HG02588 (cell line): ENCODE data around the gene PSMA3.

Experiments used
- ATAC-seq: cut with Tn5 transposase; IDR thresholded peaks from one replicate; pipeline ENCODE4 v1.9.1; 2021; ENCODE audit warnings: mild to moderate bottlenecking, moderate library complexity; ENCODE audit not compliant: unreplicated experiment

PSMA3 gene

DNA sequence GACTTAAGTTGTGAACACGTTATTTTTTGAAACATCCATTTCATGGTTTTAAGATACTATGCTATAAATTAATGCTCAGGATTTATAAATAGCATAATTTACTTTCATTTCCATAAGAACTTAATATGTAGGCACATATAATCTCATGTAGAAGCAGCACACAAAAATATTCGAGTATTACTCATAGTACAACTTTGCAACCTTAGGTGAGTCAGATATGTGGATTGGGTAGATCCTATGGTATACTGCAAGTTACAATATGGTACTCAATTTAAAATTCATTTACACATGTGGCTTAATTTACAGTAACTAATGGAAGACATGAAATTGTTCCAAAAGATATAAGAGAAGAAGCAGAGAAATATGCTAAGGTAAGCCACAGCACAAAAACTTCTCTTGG, 26.0 kb downstream of the PSMA3 start:
- ATAC-seq: no peak

DNA sequence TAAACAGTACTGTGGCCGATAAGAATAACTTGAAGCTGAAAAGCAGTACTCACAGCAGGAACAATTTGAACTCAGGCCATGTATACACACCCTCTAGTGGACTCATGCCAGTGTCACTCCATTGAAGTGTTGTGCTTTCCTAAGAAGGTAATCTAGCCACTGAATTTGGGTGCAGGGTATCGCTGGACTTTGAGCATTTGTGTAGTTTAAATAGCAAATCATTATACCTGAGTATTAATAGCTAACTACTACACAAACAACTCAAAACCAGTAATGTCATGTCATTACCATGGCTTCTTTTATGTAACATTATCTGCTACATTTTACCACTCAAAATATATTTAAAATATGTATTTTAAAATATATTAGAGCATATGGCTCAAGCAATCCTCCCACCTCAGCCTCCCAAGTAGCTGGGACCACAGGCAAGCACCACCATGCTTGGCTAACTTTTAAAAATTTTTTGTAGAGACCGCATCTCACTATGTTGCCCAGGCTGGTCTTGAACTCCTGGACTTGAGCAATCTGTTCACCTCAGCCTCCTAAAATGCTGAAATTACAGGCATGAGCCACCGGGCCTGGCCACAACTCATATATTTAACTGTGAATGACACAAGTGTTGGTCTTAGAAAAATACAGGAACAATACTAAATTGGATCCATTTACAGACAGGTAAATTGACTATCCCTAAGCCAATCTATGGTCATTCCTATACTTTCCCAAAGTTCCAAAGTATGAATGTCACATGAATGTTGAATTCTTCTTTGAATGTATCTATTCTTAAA, 28.1 kb downstream of the PSMA3 start:
- no peak for ATAC-seq

DNA sequence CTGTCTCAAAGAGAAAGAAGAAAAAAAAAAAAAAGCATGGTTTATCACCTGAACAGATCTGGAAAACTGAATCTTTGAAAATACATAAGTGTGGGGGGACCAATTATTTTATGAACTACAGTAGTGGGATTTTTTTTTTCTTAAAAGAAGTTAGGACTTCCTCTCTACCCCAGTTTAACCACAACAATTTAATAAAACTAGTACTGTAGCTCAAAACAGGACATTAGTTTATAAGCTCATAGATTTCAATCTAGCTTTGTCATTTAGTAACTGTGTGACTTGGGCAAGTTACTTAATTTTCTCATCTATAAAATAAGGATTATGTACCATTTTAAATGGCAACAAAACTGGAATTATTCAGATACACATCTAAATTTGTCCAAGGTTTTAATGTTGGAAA, 30.2 kb downstream of the PSMA3 start:
- ATAC-seq: no peak

DNA sequence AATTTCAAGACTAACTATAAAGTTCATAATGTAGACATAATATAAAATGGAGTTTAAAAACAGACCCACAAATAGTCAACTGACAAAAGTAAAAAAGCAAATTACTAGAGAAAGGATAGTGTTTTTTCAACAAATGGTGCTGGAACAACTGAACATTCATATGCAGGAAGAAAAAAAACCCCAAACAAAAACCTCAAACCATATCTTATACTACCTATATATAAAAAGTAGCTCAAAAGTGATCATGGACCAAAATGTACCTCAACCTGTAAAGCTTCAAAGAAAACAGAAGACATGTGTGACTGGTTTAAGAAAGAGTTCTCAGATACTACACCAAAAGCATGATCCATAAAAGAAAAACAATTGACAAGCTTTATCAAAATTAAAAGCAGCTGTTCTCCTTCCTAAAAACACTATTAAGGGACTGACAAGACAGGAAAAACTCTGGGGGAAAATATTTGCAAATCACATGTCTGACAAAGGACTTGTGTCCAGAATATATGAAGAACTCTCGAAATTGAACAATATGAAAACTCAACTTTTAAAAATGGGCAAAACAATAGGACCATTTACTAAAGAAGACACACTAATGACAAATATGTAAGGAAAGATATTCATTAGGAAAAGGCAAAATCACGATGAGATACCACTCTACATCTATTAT, 31.0 kb downstream of the PSMA3 start:
- ATAC-seq: no peak

DNA sequence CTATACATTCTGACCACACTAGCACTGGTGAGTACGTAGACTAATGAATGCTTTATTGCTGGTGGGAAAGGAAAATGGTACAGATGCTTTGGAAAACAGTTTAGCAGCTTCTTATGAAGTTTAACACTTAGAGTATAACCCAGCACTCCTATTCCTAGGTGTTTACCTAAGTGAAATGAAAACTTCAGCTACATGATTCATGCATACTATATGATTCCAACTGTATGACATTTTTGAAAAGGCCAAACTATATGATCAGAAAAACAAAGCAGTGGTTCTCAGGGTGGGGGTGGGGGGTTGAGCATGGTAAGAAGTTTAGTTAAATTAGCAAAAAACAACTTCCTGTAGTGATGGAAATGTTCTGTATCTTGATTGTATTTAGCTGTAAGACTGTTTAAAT, 31.6 kb downstream of the PSMA3 start:
- ATAC-seq: no peak

DNA sequence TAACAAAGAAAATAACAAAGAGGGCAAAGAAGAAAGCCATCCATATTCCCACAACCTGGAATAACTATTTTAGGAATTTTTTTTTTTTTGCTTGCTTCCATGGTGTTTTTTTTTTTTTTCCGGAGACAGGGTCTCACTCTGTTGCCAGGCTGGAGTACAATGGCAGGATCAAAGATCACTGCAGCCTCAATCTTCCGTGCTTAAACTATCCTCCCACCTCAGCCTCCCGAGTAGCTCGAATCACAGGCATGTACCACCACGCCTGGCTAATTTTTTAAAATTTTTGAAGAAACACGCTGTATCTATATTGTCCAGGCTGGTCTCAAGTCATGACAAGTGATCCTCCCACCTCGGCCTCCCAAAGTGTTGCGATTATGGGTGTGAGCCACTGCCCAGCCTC, 33.5 kb downstream of the PSMA3 start:
- ATAC-seq: no peak

DNA sequence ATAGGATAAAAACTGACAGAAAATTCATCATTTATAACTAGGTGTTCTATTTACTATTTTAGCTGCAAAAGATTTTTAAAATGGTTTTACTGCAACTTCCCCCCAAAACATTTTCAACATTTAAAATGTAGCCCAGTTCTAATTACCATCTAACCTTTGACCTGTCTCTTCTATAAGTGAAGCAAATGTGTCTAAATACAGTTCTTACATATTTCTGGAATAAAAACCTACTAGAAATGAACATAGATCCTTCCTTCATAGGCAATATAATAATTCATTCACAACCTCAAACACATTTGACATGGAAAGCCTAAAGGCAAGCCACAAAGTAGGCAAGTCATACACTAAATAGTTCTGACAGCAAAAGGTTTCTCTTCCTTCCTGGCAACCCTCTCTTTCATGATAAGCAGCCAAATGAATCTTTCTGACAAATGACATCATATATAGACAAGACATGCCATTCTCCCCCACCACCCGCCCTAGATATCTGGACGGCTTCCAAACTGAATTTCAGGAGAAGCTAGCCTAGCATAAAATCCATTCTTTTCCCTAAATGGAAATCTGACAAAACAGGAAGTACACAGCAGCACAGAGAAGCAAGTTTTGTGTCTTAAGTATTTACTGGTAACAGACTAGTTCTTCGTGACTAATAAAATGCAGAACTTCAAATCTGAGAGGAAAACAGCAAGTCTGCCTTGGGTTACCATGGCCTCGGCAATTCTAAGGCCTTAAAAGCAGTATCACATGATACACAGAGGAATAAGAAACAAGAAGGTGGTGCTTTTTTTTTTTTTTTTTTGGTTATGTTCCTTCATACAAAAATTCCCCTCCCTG, 36.5 kb downstream of the PSMA3 start:
- ATAC-seq: no peak

DNA sequence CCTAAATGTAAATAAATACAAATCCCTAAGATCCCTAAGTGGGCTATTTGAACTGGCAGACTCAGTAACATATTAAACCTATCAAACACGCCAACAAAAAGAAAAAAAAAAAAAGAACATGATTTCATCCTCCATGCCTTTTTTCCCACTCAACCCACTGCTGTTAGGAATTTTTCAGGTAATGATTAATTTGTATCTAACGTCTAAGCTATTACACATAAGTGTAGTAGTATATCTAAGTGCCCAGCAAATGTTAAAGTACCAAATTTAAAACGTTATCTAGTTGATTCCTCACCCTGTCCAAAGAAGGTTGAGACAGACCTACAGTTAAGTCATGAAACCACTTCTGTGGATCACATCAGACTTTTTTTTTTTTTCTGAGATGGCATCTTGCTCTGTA, 37.3 kb downstream of the PSMA3 start:
- ATAC-seq: no peak

DNA sequence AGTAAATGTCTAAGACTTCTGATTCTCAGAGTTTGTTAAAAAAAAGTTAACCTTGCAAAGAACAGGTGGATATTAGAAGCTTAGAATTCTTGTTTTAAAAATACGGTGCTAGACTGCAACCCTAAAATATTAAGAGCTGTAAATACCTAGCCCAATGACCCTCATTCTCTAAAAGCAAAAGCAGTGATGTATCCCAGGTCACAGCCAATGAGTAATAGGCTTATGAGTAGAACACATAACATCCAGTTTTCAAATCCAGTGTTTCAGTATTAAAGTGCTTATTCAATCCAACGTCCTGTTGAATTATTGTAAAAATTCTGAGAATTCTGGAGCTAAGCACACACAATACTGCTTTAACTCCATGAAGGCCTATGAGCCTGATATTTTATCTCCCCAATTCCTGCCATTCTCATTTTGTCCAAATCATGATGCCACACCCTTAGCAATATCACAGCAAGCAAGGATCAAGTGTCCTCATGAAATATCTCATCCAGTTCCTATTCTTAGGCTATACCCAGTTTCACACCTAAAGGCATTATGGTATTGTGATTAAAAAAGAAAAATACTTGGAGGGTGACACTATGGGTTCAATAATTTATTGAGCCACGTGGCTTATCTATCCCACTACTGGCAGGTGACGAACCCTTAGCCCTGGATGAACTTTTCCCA, 38.4 kb downstream of the PSMA3 start:
- no peak for ATAC-seq

DNA sequence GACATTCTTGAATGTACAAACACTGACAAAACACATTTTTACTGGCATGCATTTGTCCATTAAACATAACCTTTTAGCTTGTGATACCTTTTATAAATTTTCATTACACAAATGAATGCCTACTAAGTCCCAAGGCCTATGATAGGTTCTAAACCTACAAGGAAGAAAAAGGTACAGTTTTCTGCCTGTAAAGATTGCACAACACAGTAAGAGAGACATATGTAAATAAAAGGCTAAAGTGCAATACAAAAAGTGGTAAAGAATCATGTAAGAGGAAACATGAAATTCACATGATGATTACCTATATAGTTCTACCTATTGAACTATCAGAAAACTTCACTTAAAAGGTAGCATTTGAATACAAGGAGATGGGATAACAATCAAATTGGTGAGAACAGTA, 39.1 kb downstream of the PSMA3 start:
- ATAC-seq: no peak

DNA sequence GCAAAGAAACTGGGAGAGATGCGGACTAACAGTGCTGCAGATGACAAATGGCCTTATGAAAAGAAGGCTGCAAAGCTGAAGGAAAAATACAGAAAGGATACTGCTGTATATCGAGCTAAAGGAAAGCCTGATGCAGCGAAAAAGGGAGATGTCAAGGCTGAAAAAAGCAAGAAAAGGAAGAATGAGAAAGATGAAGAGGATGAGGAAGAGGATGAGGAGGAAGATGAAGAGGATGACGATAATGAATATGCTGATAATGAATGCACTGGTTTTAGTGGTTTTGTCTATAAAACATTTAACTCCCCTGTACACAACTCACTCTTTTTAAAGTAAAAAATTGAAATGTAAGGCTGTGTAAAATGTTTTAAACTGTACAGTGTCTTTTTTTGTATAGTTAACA, 40.5 kb downstream of the PSMA3 start:
- ATAC-seq: no peak

DNA sequence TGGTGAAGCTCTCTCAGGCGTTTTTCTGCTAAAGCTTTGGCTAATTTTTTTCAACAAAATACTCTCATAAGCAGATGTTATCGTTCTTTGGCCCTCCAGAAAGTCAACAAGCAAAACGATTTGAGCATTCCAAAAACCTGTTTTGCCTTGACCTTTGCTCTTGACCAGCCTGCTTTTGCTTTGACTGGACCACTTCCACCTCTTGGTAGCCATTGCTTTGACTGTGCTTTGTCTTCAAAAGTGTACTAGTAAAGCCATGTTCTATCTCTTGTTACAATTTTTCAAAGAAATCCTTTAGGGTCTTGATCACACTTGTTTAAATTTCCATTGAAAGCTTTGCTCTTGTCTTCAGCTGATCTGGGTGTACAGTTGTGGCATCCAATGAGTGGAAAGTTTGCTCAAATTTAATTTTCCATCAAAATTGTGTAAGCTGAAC, 43.0 kb downstream of the PSMA3 start:
- no peak for ATAC-seq

DNA sequence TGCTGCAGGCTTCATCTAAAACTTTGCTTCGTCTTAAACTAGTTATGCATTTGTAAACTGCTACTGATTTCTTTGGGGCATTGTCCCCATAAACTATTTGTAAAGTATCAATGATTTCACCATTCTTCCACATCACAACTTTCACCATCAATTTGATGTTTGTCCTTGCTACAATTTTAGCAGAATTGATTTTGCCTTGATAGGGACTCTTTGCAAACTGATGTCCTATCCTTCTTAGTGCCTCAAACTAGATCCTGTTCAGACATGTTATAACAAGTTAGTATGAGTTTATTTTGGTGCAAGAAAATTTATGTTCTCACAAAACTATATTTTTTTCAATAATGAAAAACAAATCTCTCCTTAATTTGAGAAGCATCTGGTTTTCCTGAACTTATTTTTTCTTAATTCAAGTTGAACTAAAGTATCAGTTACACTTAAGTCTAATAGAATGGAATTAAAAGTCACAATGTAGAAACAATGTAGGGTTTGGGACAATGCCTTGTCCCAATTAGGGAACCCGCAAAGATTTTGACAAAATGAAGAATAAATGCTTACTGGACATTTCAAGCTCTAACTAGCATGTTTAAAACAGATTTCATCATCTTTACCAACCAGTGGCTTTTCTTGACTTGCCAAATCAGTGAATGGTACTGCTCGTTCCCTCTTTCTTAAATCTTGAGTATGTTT, 43.6 kb downstream of the PSMA3 start:
- no peak for ATAC-seq

DNA sequence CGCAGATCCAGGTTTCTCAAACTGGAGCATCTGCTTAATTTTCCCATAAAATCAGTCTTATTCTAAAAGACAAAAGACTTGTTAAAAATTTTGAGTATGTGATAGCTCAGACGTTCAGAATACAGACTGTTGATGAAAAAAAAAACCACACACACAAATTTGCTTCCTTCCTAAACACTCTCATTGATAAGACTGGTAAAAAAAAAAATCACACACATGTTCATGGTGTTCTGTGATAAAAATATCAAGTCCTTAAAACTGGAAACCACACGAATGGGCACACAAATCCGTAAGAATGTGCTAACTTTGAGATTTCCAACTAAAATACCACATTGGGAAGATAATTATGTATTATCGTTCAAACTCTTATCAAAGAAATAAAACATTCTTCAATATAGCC, 47.0 kb downstream of the PSMA3 start:
- no peak for ATAC-seq

DNA sequence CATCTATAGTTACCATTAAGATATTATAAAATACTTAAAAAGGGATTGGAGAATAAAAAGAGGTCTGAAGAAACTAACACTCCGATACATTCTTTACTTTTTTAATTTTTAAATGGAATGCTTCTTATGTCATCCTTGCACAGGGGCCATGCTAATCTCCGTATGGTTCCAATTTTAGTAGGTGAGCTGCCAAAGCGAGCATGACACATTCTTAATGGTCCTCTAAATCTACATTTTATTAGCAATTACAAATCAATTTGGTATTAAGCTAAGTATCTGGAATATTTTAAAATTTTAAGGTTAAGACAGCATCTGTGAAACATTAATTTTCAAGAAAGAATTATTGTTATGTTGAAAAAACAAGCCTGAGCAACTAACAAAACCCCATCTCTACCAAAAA, 47.5 kb downstream of the PSMA3 start:
- no peak for ATAC-seq

DNA sequence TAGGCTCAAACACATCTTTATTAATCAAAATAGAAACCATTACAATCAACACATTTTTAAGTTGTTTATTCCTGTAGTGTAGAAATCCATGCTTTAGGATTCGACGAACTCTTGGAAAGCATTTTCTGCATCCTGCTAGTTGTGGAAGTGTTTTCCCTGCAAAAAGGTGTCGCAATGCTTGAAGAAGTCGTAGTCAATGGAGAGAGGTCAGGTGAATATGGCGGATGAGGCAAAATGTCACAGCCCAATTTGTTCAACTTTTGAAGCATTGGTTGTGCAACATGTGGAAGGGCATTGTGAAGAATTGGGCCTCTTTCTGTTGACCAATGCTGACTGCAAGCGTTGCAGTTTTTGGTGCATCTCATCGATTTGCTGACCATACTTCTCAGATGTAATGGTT, 49.6 kb downstream of the PSMA3 start:
- ATAC-seq: no peak

DNA sequence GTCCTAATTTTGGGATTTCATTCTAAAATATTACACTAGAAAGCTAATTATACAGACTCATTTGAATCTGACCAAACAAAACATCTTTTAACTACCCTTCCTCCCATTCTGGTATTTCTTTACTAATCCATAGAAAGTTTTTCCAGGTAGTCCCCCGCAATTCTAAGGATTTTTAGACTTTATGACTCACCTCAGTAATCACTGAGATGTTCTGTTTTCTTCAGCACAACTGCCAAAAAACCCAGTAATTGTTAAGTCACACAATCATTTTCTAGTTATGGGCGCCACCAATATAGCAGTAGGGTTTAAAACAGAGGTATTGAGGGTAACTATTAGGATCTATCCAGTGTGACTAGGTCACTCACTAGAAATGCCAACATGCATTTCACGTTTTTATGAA, 52.1 kb downstream of the PSMA3 start:
- no peak for ATAC-seq

DNA sequence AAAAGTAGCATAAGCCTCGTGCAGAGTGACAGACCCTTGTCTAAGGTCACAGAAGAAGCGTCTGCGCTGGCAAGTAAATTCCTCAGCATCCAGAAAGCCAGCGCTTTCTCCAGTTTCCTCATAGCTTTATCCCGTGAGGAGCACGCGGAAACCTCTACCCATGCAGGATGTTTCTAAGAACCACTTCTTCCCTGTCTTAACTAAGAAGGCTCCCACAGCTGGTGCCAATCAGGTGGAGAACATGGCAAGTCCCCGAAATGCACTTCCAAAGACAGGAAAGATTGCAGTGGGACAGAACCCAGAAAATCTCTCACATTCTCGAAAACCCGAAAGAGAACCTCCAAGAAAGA, 52.7 kb downstream of the PSMA3 start:
- ATAC-seq: no peak

DNA sequence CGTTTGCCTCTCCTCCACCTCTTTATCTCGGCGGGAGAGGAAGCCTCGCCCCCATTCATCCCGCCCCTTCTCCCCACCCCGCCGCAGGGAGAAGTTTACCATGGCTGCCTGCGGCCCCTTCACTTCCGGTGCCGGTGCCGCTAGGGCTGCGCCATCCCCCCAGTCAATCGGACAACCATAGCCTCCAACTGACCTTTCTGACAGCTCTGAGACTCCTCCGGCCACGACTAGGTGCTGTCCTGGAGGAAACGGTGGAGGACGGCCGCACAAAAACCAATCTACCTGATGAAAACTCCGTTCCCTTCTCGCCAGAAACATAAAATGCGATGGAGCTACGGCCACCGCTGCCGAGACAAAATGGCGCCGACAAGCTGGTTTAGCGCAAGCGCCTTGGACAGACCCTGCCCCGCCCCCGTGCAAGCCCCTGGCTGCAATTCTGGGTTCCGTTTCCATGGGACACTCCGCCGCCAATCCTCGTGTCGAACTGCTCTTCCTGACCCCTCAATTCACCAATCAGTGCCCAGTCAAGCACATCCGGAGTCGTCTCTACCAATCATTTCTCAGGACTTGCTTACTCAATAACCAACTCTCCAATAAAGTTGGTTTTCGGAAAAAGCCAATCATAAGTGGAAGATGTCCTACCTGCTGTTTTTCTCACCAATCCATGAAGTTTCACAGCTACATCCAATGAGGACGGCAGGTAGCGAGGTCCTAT, 53.3 kb downstream of the PSMA3 start:
- peak; percentile 84 for ATAC-seq
